WTC11 (cell line): ENCODE measurements around the gene PARP3. TPM values are rescaled to one million over a fixed set of nuclear protein-coding genes. Genes with fewer than 3 reads are reported as not detected.
"Not testable (repeated sequence)": the region's sequence is repeated elsewhere in the genome, so short reads cannot be mapped to it uniquely, and the experiment has no call there.

Experiments used
- ATAC-seq: fragments of 200-7000 bp; cut with Tn5 transposase; 2 replicates; pipeline ENCODE4 v1.10.0; 2021; ENCODE audit warnings: mild to moderate bottlenecking, moderate library complexity
- CTCF ChIA-PET: fragments of 300-600 bp; sonication (Branson Sonifier 250); formaldehyde crosslinking; loops from one replicate; lab custom pipeline; 2021; ENCODE audit warnings: antibody characterized with exemption; lab: Charles Lee
- POLR2A ChIA-PET: fragments of 350-600 bp; sonication (Branson Sonifier 250); formaldehyde crosslinking; loops from one replicate; lab custom pipeline; 2021; ENCODE audit warnings: antibody characterized with exemption; lab: Charles Lee
- DNase-seq: peaks from one replicate; pipeline ENCODE4 v3.0.0; 2021; ENCODE audit warnings: low spot score
- H3K27ac Mint-ChIP-seq: 2 replicates; pipeline ENCODE4 v1.8.0; 2021; ENCODE audit warnings: mixed read lengths
- H3K27me3 Mint-ChIP-seq: 2 replicates; pipeline ENCODE4 v1.8.0; 2021; ENCODE audit warnings: low read depth, mild to moderate bottlenecking, moderate library complexity, mixed read lengths
- H3K36me3 Mint-ChIP-seq: 2 replicates; pipeline ENCODE4 v1.8.0; 2021; ENCODE audit warnings: mixed read lengths
- H3K4me1 Mint-ChIP-seq: 2 replicates; pipeline ENCODE4 v1.8.0; 2022; ENCODE audit warnings: mixed read lengths
- H3K4me3 Mint-ChIP-seq: 2 replicates; pipeline ENCODE4 v1.8.0; 2021; ENCODE audit warnings: mild to moderate bottlenecking, moderate library complexity, mixed read lengths
- H3K9me3 Mint-ChIP-seq: 2 replicates; pipeline ENCODE4 v1.8.0; 2021; ENCODE audit warnings: mixed read lengths
- AR ChIP-seq: fragments of 250-450 bp; sonication (Bioruptor Pico); IDR thresholded peaks from 2 replicates; pipeline ENCODE4 v1.9.0; 2021; ENCODE audit warnings: mild to moderate bottlenecking
- ATF2 ChIP-seq: sonication (generic); formaldehyde crosslinking; IDR thresholded peaks from 2 replicates; pipeline ENCODE4 v1.8.1; 2022; ENCODE audit warnings: low read depth, missing genetic modification reagents, borderline replicate concordance
- EMX1 ChIP-seq: fragments of 250-450 bp; sonication (Bioruptor Pico); IDR thresholded peaks from 2 replicates; pipeline ENCODE4 v1.8.0; 2021; ENCODE audit warnings: mild to moderate bottlenecking
- ETV6 ChIP-seq: sonication (generic); formaldehyde crosslinking; IDR thresholded peaks from 2 replicates; pipeline ENCODE4 v1.8.1; 2022; ENCODE audit warnings: mild to moderate bottlenecking, missing genetic modification reagents
- IRF2 ChIP-seq: sonication (generic); formaldehyde crosslinking; IDR thresholded peaks from 2 replicates; pipeline ENCODE4 v1.8.0; 2022; ENCODE audit warnings: low read depth, missing genetic modification reagents, borderline replicate concordance
- MLX ChIP-seq: sonication (generic); formaldehyde crosslinking; IDR thresholded peaks from 2 replicates; pipeline ENCODE4 v1.8.1; 2023; ENCODE audit warnings: mild to moderate bottlenecking, missing genetic modification reagents, moderate library complexity
- MXD4 ChIP-seq: fragments of 250-450 bp; sonication (Bioruptor Pico); IDR thresholded peaks from 2 replicates; pipeline ENCODE4 v1.8.0; 2021; ENCODE audit warnings: mild to moderate bottlenecking, moderate library complexity, borderline replicate concordance
- NFE2L1 ChIP-seq: sonication (generic); formaldehyde crosslinking; IDR thresholded peaks from 2 replicates; pipeline ENCODE4 v1.8.1; 2023; ENCODE audit warnings: missing genetic modification reagents
- NR2C2 ChIP-seq: sonication (generic); formaldehyde crosslinking; IDR thresholded peaks from 2 replicates; pipeline ENCODE4 v1.8.0; 2022; ENCODE audit warnings: mild to moderate bottlenecking, missing genetic modification reagents
- PRDM15 ChIP-seq: sonication (generic); formaldehyde crosslinking; IDR thresholded peaks from 2 replicates; pipeline ENCODE4 v1.8.0; 2022; ENCODE audit warnings: missing genetic modification reagents
- RORB ChIP-seq: fragments of 250-450 bp; sonication (Bioruptor Pico); IDR thresholded peaks from 2 replicates; pipeline ENCODE4 v1.9.0; 2021; ENCODE audit warnings: mild to moderate bottlenecking
- SOX15 ChIP-seq: fragments of 250-450 bp; sonication (Bioruptor Pico); IDR thresholded peaks from 2 replicates; pipeline ENCODE4 v1.9.0; 2021; ENCODE audit warnings: mild to moderate bottlenecking
- ZNF219 ChIP-seq: sonication (generic); formaldehyde crosslinking; IDR thresholded peaks from 2 replicates; pipeline ENCODE4 v1.8.0; 2023; ENCODE audit warnings: missing genetic modification reagents, mild to moderate bottlenecking, borderline replicate concordance
- ZNF416 ChIP-seq: fragments of 250-450 bp; sonication (Bioruptor Pico); IDR thresholded peaks from 2 replicates; pipeline ENCODE4 v1.9.0; 2021; ENCODE audit warnings: mild to moderate bottlenecking, inconsistent platforms
- ZNF423 ChIP-seq: fragments of 250-450 bp; sonication (Bioruptor Pico); IDR thresholded peaks from 2 replicates; pipeline ENCODE4 v2.1.2; 2022; ENCODE audit warnings: mild to moderate bottlenecking, moderate library complexity
- ZNF425 ChIP-seq: fragments of 250-450 bp; sonication (Bioruptor Pico); conservative IDR thresholded peaks from 2 replicates; pipeline ENCODE4 v1.9.0; 2021; ENCODE audit warnings: mild to moderate bottlenecking
- ZNF532 ChIP-seq: fragments of 250-450 bp; sonication (Bioruptor Pico); IDR thresholded peaks from 2 replicates; pipeline ENCODE4 v1.9.0; 2021; ENCODE audit warnings: mild to moderate bottlenecking, borderline replicate concordance
- ZNF671 ChIP-seq: fragments of 250-450 bp; sonication (Bioruptor Pico); IDR thresholded peaks from 2 replicates; pipeline ENCODE4 v1.8.0; 2021; ENCODE audit warnings: mild to moderate bottlenecking
- total RNA-seq: library from RNA; stranded (reverse); gene quantifications from 3 replicates; pipeline ENCODE4 v1.2.3, GENCODE V29; 2021

PARP3 gene
- total RNA-seq, 1 experiment from 2014 or later: 2.9 TPM

- not testable (repeated sequence) for ATAC-seq, H3K27ac Mint-ChIP-seq, H3K9me3 Mint-ChIP-seq, H3K4me3 Mint-ChIP-seq, DNase-seq, H3K27me3 Mint-ChIP-seq
- POLR2A ChIA-PET: interaction anchor here (1.3 kb wide), 2 partner anchors 22 to 48 kb away, joined by 4 to 5 read pairs; no protein-coding TSS in a partner anchor
- H3K36me3 Mint-ChIP-seq: peaks cover 43% of the 10 kb centered on the region
- H3K4me1 Mint-ChIP-seq: peaks cover 29% of the 10 kb centered on the region
- CTCF ChIA-PET: interaction anchor here (1.3 to 4.2 kb wide), 5 partner anchors 8 to 65 kb away, joined by 3 to 31 read pairs (median 11); partner anchors contain the start of genes ABHD14A, ABHD14B, ACY1 and PCBP4
- TF ChIP-seq ZNF416 (CRISPR knock-in tag): peak; percentile 93
- TF ChIP-seq ZNF425 (CRISPR knock-in tag): peak; percentile 43; the same call in 1 of the 2 replicates
- peak; percentile 83; the same call in 1 of the 2 replicates for TF ChIP-seq ZNF671 (CRISPR knock-in tag)
These were observed 48.4 kb downstream of the PARP3 start for GRCh38 chr3:51990501-51990971.

GRCh38 chr3:51992017-51992682 is 50.0 kb downstream of the PARP3 start:
- ChIA-PET CTCF (interaction anchor here (0.8 to 4.2 kb wide), 9 partner anchors 10 to 393 kb away, joined by 3 to 31 read pairs (median 4); partner anchors contain the start of genes ABHD14A, ABHD14B, ACY1 and PCBP4), POLR2A (interaction anchor here (1.2 to 2.2 kb wide), 5 partner anchors 9 to 49 kb away, joined by 3 to 6 read pairs (median 4); partner anchors contain the start of genes ACY1 and PCBP4)
- peaks cover 46% of the 10 kb centered on the region for H3K36me3 Mint-ChIP-seq
- H3K9me3 Mint-ChIP-seq: 0 out of 2 replicates have a peak, but pooled peaks cover 2% of the 10 kb centered on the region
- peaks cover 33% of the 10 kb centered on the region for H3K4me1 Mint-ChIP-seq
- DNase-seq (no peak), ATAC-seq (no peak)
- H3K27ac Mint-ChIP-seq: peak overlapping the region; percentile 84
- no peak overlapping the region for H3K4me3 Mint-ChIP-seq
- no peaks in the 10 kb centered on the region for H3K27me3 Mint-ChIP-seq
- TF ChIP-seq NR2C2 (CRISPR knock-in tag): no peak
- TF ChIP-seq PRDM15: no peak
- peak; percentile 39; the same call in 1 of the 2 replicates for TF ChIP-seq ZNF532 (CRISPR knock-in tag)
- no peak for TF ChIP-seq ATF2 (CRISPR knock-in tag)
- TF ChIP-seq IRF2 (CRISPR knock-in tag): no peak
- peak; percentile 90 for TF ChIP-seq EMX1 (CRISPR knock-in tag)
- TF ChIP-seq AR: 0 out of 2 replicates have a peak, but pooled peaks have one; percentile 35
- TF ChIP-seq MLX (CRISPR knock-in tag): no peak
- peak; percentile 61; the same call in 1 of the 2 replicates for TF ChIP-seq ZNF671 (CRISPR knock-in tag)
- TF ChIP-seq ZNF219 (CRISPR knock-in tag): no peak
- TF ChIP-seq MXD4 (CRISPR knock-in tag): no peak
- no peak for TF ChIP-seq ZNF423
- no peak for TF ChIP-seq NFE2L1
- TF ChIP-seq ETV6 (CRISPR knock-in tag): no peak
- TF ChIP-seq SOX15 (CRISPR knock-in tag): no peak
- no peak for TF ChIP-seq RORB
